GM23248 (cell line): Measurements from ENCODE around the gene LILRB5.

Experiments used
- EZH2 ChIP-seq: fragments of 200-600 bp; sonication (generic); IDR thresholded peaks from 2 replicates; pipeline ENCODE4 v1.6.1; 2018; ENCODE audit warnings: antibody characterized with exemption, mild to moderate bottlenecking; ENCODE audit not compliant: insufficient read depth, poor library complexity, severe bottlenecking
- EZH2phosphoT487 ChIP-seq: fragments of 200-600 bp; sonication (generic); IDR thresholded peaks from 2 replicates; pipeline ENCODE4 v1.6.1; 2018; ENCODE audit warnings: antibody characterized with exemption, moderate library complexity, mild to moderate bottlenecking, low read depth; ENCODE audit not compliant: insufficient read depth

GRCh38 chr19:54262470-54262869, 5.4 kb upstream of the LILRB5 start:
- TF ChIP-seq EZH2phosphoT487 = no peak
- TF ChIP-seq EZH2 = no peak
